MV-4-11 (cell line): ENCODE results near the gene XPO6.

Experiments used
- DNase-seq: peaks from one replicate; lab custom pipeline; 2025; lab: John Stamatoyannopoulos, UW

The XPO6 gene

GRCh38 chr16:28110074-28110473 lies 101.7 kb downstream of the XPO6 start:
- DNase-seq, result peak; percentile 89

- DNase-seq, result peak; percentile 71
These were observed 103.0 kb downstream of the XPO6 start for GRCh38 chr16:28108590-28109247.

- DNase-seq, result no peak
These were observed 104.5 kb downstream of the XPO6 start for GRCh38 chr16:28107232-28107631.

GRCh38 chr16:28106467-28107215 lies 105.1 kb downstream of the XPO6 start:
- peak; percentile 38 for DNase-seq

- DNase-seq, result no peak
These were observed 105.8 kb downstream of the XPO6 start for GRCh38 chr16:28105954-28106353.

GRCh38 chr16:28105297-28105696 lies 106.5 kb downstream of the XPO6 start:
- DNase-seq, result no peak

GRCh38 chr16:28104404-28104803 lies 107.4 kb downstream of the XPO6 start:
- no peak for DNase-seq

- no peak for DNase-seq
These were observed 108.1 kb downstream of the XPO6 start for GRCh38 chr16:28103516-28104170.

- no peak for DNase-seq
These were observed 110.3 kb downstream of the XPO6 start for GRCh38 chr16:28101533-28101890.

- DNase-seq, result no peak
These were observed 110.8 kb downstream of the XPO6 start for GRCh38 chr16:28100810-28101532.

GRCh38 chr16:28098959-28099945 lies 112.5 kb downstream of the XPO6 start:
- no peak for DNase-seq

GRCh38 chr16:28098171-28098958 lies 113.4 kb downstream of the XPO6 start:
- no peak for DNase-seq

- DNase-seq, result no peak
These were observed 114.5 kb downstream of the XPO6 start for GRCh38 chr16:28096983-28097899.

GRCh38 chr16:28093385-28093725 lies 118.4 kb downstream of the XPO6 start:
- DNase-seq, result no peak

- no peak for DNase-seq
These were observed 118.9 kb downstream of the XPO6 start for GRCh38 chr16:28092721-28093384.

- no peak for DNase-seq
These were observed 120.1 kb downstream of the XPO6 start for GRCh38 chr16:28091656-28092055.

- no peak for DNase-seq
These were observed 121.0 kb downstream of the XPO6 start for GRCh38 chr16:28090646-28091377.

GRCh38 chr16:28089992-28090365 lies 121.8 kb downstream of the XPO6 start:
- DNase-seq, result no peak
